Mesenchymal stem cell (in vitro differentiated cells and primary cell): ENCODE measurements around the gene TUBA4A.

Experiments used
- DNase-seq: peaks from one replicate; pipeline ENCODE4 v3.0.0-alpha.2; 2013
- H2AFZ ChIP-seq: one replicate; pipeline ENCODE4 v1.6.1; 2013; ENCODE audit warnings: low read depth, mild to moderate bottlenecking, control low read depth, inconsistent platforms, low read length, moderate library complexity
- H2AK5ac ChIP-seq: 2 replicates; pipeline ENCODE4 v1.6.1; 2013; ENCODE audit warnings: low read length, moderate library complexity, mild to moderate bottlenecking, inconsistent platforms; ENCODE audit not compliant: severe bottlenecking
- H2BK120ac ChIP-seq: one replicate; pipeline ENCODE4 v1.6.1; 2013; ENCODE audit warnings: low read depth, mild to moderate bottlenecking, inconsistent platforms, low read length, moderate library complexity
- H2BK12ac ChIP-seq, 2 experiments: one replicate each; pipeline ENCODE4 v1.6.1; 2013; ENCODE audit warnings: inconsistent platforms in 2 of 2, low read length in 2 of 2, mild to moderate bottlenecking in 2 of 2, moderate library complexity in 2 of 2, control low read depth in 1 of 2
- H2BK15ac ChIP-seq: one replicate; pipeline ENCODE4 v1.6.1; 2013; ENCODE audit warnings: mild to moderate bottlenecking, low read depth, inconsistent platforms; ENCODE audit not compliant: poor library complexity, severe bottlenecking
- H2BK5ac ChIP-seq: 2 replicates; pipeline ENCODE4 v1.6.1; 2013; ENCODE audit warnings: low read depth, mild to moderate bottlenecking, low read length, control low read depth, inconsistent platforms; ENCODE audit not compliant: poor library complexity, severe bottlenecking
- H3K14ac ChIP-seq, 2 experiments: one replicate each; pipeline ENCODE4 v1.6.1; 2013; ENCODE audit warnings: inconsistent platforms in 2 of 2, low read length in 2 of 2, control low read depth in 1 of 2, mild to moderate bottlenecking in 1 of 2, moderate library complexity in 1 of 2
- H3K18ac ChIP-seq, 2 experiments: one replicate each; pipeline ENCODE4 v1.6.1; 2013; ENCODE audit warnings: inconsistent platforms in 2 of 2, low read length in 2 of 2, control low read depth in 1 of 2, low read depth in 1 of 2, mild to moderate bottlenecking in 1 of 2
- H3K23ac ChIP-seq, 2 experiments: one replicate each; pipeline ENCODE4 v1.6.1; 2013; ENCODE audit warnings: inconsistent platforms in 2 of 2, low read length in 2 of 2, mild to moderate bottlenecking in 2 of 2, moderate library complexity in 2 of 2, control low read depth in 1 of 2
- H3K27ac ChIP-seq: 2 replicates; pipeline ENCODE4 v1.5.1; 2013; ENCODE audit warnings: mild to moderate bottlenecking, moderate library complexity, low read length, control low read depth, inconsistent platforms; ENCODE audit not compliant: poor library complexity, severe bottlenecking
- H3K27me3 ChIP-seq, 2 experiments: 2 replicates each; pipeline versions ENCODE4 v1.6.1 to v1.7.0; 2013; ENCODE audit warnings: low read length in 2 of 2, mild to moderate bottlenecking in 2 of 2, moderate library complexity in 2 of 2, control low read depth in 1 of 2, inconsistent platforms in 1 of 2; ENCODE audit not compliant: control insufficient read depth in 1 of 2, insufficient read depth in 1 of 2
- H3K36me3 ChIP-seq, 2 experiments: 2 replicates each; pipeline versions ENCODE4 v1.6.1 to v1.7.0; 2013; ENCODE audit warnings: low read length in 2 of 2, control low read depth in 1 of 2, inconsistent platforms in 1 of 2, low read depth in 1 of 2, mild to moderate bottlenecking in 1 of 2; ENCODE audit not compliant: insufficient read depth in 2 of 2, control insufficient read depth in 1 of 2
- H3K4ac ChIP-seq, 2 experiments: one replicate each; pipeline ENCODE4 v1.6.1; 2013; ENCODE audit warnings: inconsistent platforms in 2 of 2, low read length in 2 of 2, mild to moderate bottlenecking in 2 of 2, moderate library complexity in 2 of 2, control low read depth in 1 of 2, low read depth in 1 of 2
- H3K4me1 ChIP-seq: 2 replicates; pipeline ENCODE4 v1.6.1; 2013; ENCODE audit warnings: low read depth, low read length, control low read depth; ENCODE audit not compliant: control insufficient read depth, insufficient read depth
- H3K4me2 ChIP-seq: 2 replicates; pipeline ENCODE4 v1.6.1; 2013; ENCODE audit warnings: low read length, mild to moderate bottlenecking, inconsistent platforms; ENCODE audit not compliant: poor library complexity, severe bottlenecking
- H3K4me3 ChIP-seq, 2 experiments: 2 replicates each; pipeline versions ENCODE4 v1.5.1 to v1.7.0; 2013; ENCODE audit warnings: low read length in 2 of 2, mild to moderate bottlenecking in 2 of 2, control low read depth in 1 of 2, low read depth in 1 of 2; ENCODE audit not compliant: insufficient read depth in 1 of 2
- H3K79me1 ChIP-seq: replicated peaks from 2 replicates; pipeline ENCODE4 v1.6.1; 2013; ENCODE audit warnings: mild to moderate bottlenecking, control low read depth, low read length, inconsistent platforms; ENCODE audit not compliant: poor library complexity, severe bottlenecking
- H3K9ac ChIP-seq: 2 replicates; pipeline ENCODE4 v1.7.0; 2013; ENCODE audit warnings: mild to moderate bottlenecking, low read length, moderate library complexity
- H3K9me3 ChIP-seq: 2 replicates; pipeline ENCODE4 v1.7.0; 2013; ENCODE audit warnings: mild to moderate bottlenecking, low read length; ENCODE audit not compliant: control insufficient read depth
- H4K8ac ChIP-seq: one replicate; pipeline ENCODE4 v1.6.1; 2013; ENCODE audit warnings: inconsistent platforms, mild to moderate bottlenecking, low read length, moderate library complexity
- H4K91ac ChIP-seq: one replicate; pipeline ENCODE4 v1.6.1; 2013; ENCODE audit warnings: mild to moderate bottlenecking, low read length, inconsistent platforms
- WGBS: methylation state at CpG from one replicate; pipeline ENCODE4 v1.1.7; 2013; ENCODE audit warnings: mixed read lengths; 5-methylcytosine and 5-hydroxymethylcytosine counted together

The TUBA4A gene

GRCh38 chr2:219225350-219225749 lies 28.4 kb downstream of the TUBA4A start:
- Histone ChIP-seq H2BK5ac (no peak overlapping the region), H3K9me3 (no peaks in the 10 kb centered on the region), H2BK12ac (no peak overlapping the region), H2AK5ac (no peak overlapping the region), H4K91ac (no peak overlapping the region), H3K18ac (no peak overlapping the region), H4K8ac (no peak overlapping the region), H3K4me2 (no peak overlapping the region), H2BK15ac (no peak overlapping the region), H2BK120ac (no peak overlapping the region), H3K4ac (no peak overlapping the region), H3K14ac (no peak overlapping the region), H2AFZ (no peak overlapping the region), H3K4me1 (peaks cover 12% of the 10 kb centered on the region), H3K4me3 (no peak overlapping the region), H3K36me3 (peaks cover 60 to 63% of the 10 kb centered on the region in 2 experiments), H3K27ac (no peak overlapping the region), H3K9ac (no peak overlapping the region), H3K79me1 (peaks cover 45% of the 10 kb centered on the region), H3K23ac (no peak overlapping the region), H3K27me3 (no peaks in the 10 kb centered on the region)
- no peak for DNase-seq
- 96% methylated on average over 3 of the region's 3 CpGs for WGBS

GRCh38 chr2:219223831-219224610 lies 29.7 kb downstream of the TUBA4A start:
- no peak overlapping the region for H2AK5ac ChIP-seq
- H3K4me2 ChIP-seq: no peak overlapping the region
- H2BK120ac ChIP-seq: no peak overlapping the region
- H2BK12ac ChIP-seq: no peak overlapping the region
- no peak overlapping the region for H3K23ac ChIP-seq
- no peak overlapping the region for H2BK5ac ChIP-seq
- H4K91ac ChIP-seq: no peak overlapping the region
- H3K9me3 ChIP-seq: no peaks in the 10 kb centered on the region
- H3K4me1 ChIP-seq: peaks cover 17% of the 10 kb centered on the region
- no peaks in the 10 kb centered on the region for H3K27me3 ChIP-seq
- H3K27ac ChIP-seq: no peak overlapping the region
- H3K79me1 ChIP-seq: peaks cover 45% of the 10 kb centered on the region
- H2BK15ac ChIP-seq: no peak overlapping the region
- peaks cover 72 to 73% of the 10 kb centered on the region in 2 experiments for H3K36me3 ChIP-seq
- no peak overlapping the region for H3K9ac ChIP-seq
- no peak for DNase-seq
- no peak overlapping the region for H3K14ac ChIP-seq
- H3K4ac ChIP-seq: no peak overlapping the region
- no peak overlapping the region for H2AFZ ChIP-seq
- no peak overlapping the region for H4K8ac ChIP-seq
- no peak overlapping the region for H3K18ac ChIP-seq
- WGBS: 97% methylated on average over 31 of the region's 31 CpGs
- no peak overlapping the region for H3K4me3 ChIP-seq

- no peak overlapping the region for H3K27ac ChIP-seq
- H3K27me3 ChIP-seq: no peaks in the 10 kb centered on the region
- H3K36me3 ChIP-seq: peaks cover 72 to 73% of the 10 kb centered on the region in 2 experiments
- 96% methylated on average over 16 of the region's 16 CpGs for WGBS
- no peak overlapping the region for H3K4ac ChIP-seq
- H3K4me3 ChIP-seq: no peak overlapping the region
- no peak for DNase-seq
- no peak overlapping the region for H3K9ac ChIP-seq
- no peak overlapping the region for H3K14ac ChIP-seq
- peaks cover 15% of the 10 kb centered on the region for H3K4me1 ChIP-seq
- no peaks in the 10 kb centered on the region for H3K9me3 ChIP-seq
- H3K23ac ChIP-seq: no peak overlapping the region
- H2BK15ac ChIP-seq: no peak overlapping the region
- no peak overlapping the region for H2AFZ ChIP-seq
- H3K79me1 ChIP-seq: peaks cover 34% of the 10 kb centered on the region
- no peak overlapping the region for H2BK12ac ChIP-seq
- no peak overlapping the region for H2BK120ac ChIP-seq
- H4K8ac ChIP-seq: no peak overlapping the region
- H4K91ac ChIP-seq: no peak overlapping the region
- no peak overlapping the region for H3K4me2 ChIP-seq
- H3K18ac ChIP-seq: no peak overlapping the region
- no peak overlapping the region for H2AK5ac ChIP-seq
- H2BK5ac ChIP-seq: no peak overlapping the region
These were observed 31.7 kb downstream of the TUBA4A start for GRCh38 chr2:219221957-219222518.

GRCh38 chr2:219220652-219221402 lies 32.9 kb downstream of the TUBA4A start:
- H3K9ac ChIP-seq: no peak overlapping the region
- no peaks in the 10 kb centered on the region for H3K9me3 ChIP-seq

More at GRCh38 chr2:219220652-219221402, 32.9 kb downstream of the TUBA4A start:
- Histone ChIP-seq H2AFZ (no peak overlapping the region), H3K4me2 (no peak overlapping the region), H4K8ac (no peak overlapping the region), H2BK15ac (no peak overlapping the region), H2BK12ac (no peak overlapping the region), H3K4me3 (no peak overlapping the region), H3K36me3 (peaks cover 73 to 74% of the 10 kb centered on the region in 2 experiments), H2BK5ac (no peak overlapping the region), H3K4me1 (peaks cover 15% of the 10 kb centered on the region), H3K27me3 (no peaks in the 10 kb centered on the region), H3K4ac (no peak overlapping the region), H3K27ac (no peak overlapping the region), H4K91ac (no peak overlapping the region), H2BK120ac (no peak overlapping the region), H3K14ac (no peak overlapping the region), H3K79me1 (peaks cover 38% of the 10 kb centered on the region), H2AK5ac (no peak overlapping the region), H3K18ac (no peak overlapping the region), H3K23ac (no peak overlapping the region)
- no peak for DNase-seq
- WGBS: 94% methylated on average over 14 of the region's 19 CpGs
